Spleen (tissue), 7 donors: ENCODE results near the gene TRERF1.

Experiments
- POLR2A ChIP-seq, 3 donors: fragments of 450-650 bp; IDR thresholded peaks; one replicate each; pipeline ENCODE4 v1.5.1; 2017; ENCODE audit warnings: antibody characterized with exemption in 3 of 3, mild to moderate bottlenecking in 1 of 3
- POLR2AphosphoS5 ChIP-seq, 3 donors: sonication (generic); formaldehyde crosslinking; IDR thresholded peaks; one replicate each; pipeline ENCODE4 v1.5.1; 2017; ENCODE audit warnings: antibody characterized with exemption in 3 of 3
- TF ChIP-seq, protein P1 (sequence below), 11 experiments: fragments of 200-600 bp in 7 of 11; fragments of 450-650 bp in 4 of 11; sonication (generic) in 4 of 11; IDR thresholded peaks in 8 of 11; conservative IDR thresholded peaks in 3 of 11; 1 replicate in 7 of 11; 2 replicates in 4 of 11; pipeline versions ENCODE4 v1.4.0 to v1.8.0; 2016 to 2021; ENCODE audit warnings: antibody characterized with exemption in 11 of 11, inconsistent platforms in 4 of 11, mild to moderate bottlenecking in 1 of 11
- donor health status: DM: no; HTN: no; CAD: no; lungs with moderate emphysema.
- donor health status: DM: no; HTN: no; CAD: no.
- donor health status: DM: no; HTN: no; CAD: no.

DNA sequence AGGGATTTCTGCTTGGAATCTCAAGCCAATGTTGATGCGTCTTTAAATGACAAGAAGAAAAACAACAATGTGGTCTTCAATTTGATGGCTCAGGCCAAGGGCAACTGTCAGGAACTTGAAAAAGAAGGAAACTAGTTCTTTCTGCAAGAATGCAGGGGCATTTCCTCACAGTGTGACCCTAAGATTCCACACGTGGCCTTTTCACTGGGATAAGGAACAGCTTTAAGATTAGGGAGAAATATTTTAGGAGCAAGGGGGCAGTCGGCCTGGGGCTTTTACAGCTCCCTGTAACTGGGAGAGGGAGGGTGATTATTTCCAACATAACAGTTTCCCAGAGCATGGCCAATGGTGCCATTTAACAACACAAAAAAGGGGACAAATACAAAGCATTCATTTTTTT, 194.7 kb downstream of the TRERF1 start:
- TF ChIP-seq, protein P1, sequence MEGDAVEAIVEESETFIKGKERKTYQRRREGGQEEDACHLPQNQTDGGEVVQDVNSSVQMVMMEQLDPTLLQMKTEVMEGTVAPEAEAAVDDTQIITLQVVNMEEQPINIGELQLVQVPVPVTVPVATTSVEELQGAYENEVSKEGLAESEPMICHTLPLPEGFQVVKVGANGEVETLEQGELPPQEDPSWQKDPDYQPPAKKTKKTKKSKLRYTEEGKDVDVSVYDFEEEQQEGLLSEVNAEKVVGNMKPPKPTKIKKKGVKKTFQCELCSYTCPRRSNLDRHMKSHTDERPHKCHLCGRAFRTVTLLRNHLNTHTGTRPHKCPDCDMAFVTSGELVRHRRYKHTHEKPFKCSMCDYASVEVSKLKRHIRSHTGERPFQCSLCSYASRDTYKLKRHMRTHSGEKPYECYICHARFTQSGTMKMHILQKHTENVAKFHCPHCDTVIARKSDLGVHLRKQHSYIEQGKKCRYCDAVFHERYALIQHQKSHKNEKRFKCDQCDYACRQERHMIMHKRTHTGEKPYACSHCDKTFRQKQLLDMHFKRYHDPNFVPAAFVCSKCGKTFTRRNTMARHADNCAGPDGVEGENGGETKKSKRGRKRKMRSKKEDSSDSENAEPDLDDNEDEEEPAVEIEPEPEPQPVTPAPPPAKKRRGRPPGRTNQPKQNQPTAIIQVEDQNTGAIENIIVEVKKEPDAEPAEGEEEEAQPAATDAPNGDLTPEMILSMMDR (IDR thresholded peaks at IDR 0.05 in 8 of 11, conservative IDR thresholded peaks at IDR 0.05 in 3 of 11) = no peak
- TF ChIP-seq POLR2AphosphoS5 (IDR thresholded peaks at IDR 0.05) (peak in 1 of 3 donors; percentile 30), POLR2A (IDR thresholded peaks at IDR 0.05) (no peak)
